HepG2 (cell line): ENCODE data around the gene TMEM95. TPM values are rescaled to one million over a fixed set of nuclear protein-coding genes. Genes with fewer than 3 reads are reported as not detected.

Experiments used
- ARNTL ChIP-seq: sonication (generic); formaldehyde crosslinking; IDR thresholded peaks from 2 replicates; pipeline ENCODE4 v1.4.0; 2020; ENCODE audit warnings: mild to moderate bottlenecking, missing genetic modification reagents
- KIAA2018 ChIP-seq: sonication (generic); formaldehyde crosslinking; IDR thresholded peaks from 2 replicates; pipeline ENCODE4 v1.5.0; 2020; ENCODE audit warnings: mild to moderate bottlenecking, missing genetic modification reagents, borderline replicate concordance
- PHF20 ChIP-seq: sonication (generic); formaldehyde crosslinking; IDR thresholded peaks from 2 replicates; pipeline ENCODE4 v1.5.0; 2020; ENCODE audit warnings: mild to moderate bottlenecking, missing genetic modification reagents
- REPIN1 ChIP-seq: sonication (generic); formaldehyde crosslinking; IDR thresholded peaks from 2 replicates; pipeline ENCODE4 v1.8.0; 2022; ENCODE audit warnings: missing genetic modification reagents, low read depth, mild to moderate bottlenecking, borderline replicate concordance
- TARDBP ChIP-seq: sonication (generic); formaldehyde crosslinking; IDR thresholded peaks from 2 replicates; pipeline ENCODE4 v1.8.0; 2022; ENCODE audit warnings: mild to moderate bottlenecking, missing genetic modification reagents
- TCF7 ChIP-seq: sonication (generic); IDR thresholded peaks from 2 replicates; pipeline ENCODE4 v1.6.1; 2016; ENCODE audit warnings: antibody characterized with exemption, low read depth
- YEATS4 ChIP-seq: sonication (generic); formaldehyde crosslinking; IDR thresholded peaks from 2 replicates; pipeline ENCODE4 v1.4.0; 2020; ENCODE audit warnings: missing genetic modification reagents, borderline replicate concordance
- ZBTB10 ChIP-seq: sonication (generic); formaldehyde crosslinking; IDR thresholded peaks from 2 replicates; pipeline ENCODE4 v1.4.0; 2020; ENCODE audit warnings: missing genetic modification reagents, borderline replicate concordance
- ZBTB42 ChIP-seq: sonication (generic); formaldehyde crosslinking; IDR thresholded peaks from 2 replicates; pipeline ENCODE4 v1.5.0; 2020; ENCODE audit warnings: mild to moderate bottlenecking, missing genetic modification reagents
- ZNF160 ChIP-seq: sonication (generic); formaldehyde crosslinking; IDR thresholded peaks from 2 replicates; pipeline ENCODE4 v1.8.0; 2022; ENCODE audit warnings: mild to moderate bottlenecking, inconsistent platforms, missing genetic modification reagents
- ZNF282 ChIP-seq: fragments of 450-650 bp; IDR thresholded peaks from 2 replicates; pipeline ENCODE4 v1.6.1; 2018; ENCODE audit not compliant: partially characterized antibody
- ZNF343 ChIP-seq: sonication (generic); formaldehyde crosslinking; IDR thresholded peaks from 2 replicates; pipeline ENCODE4 v1.4.0; 2020; ENCODE audit warnings: mild to moderate bottlenecking, missing genetic modification reagents
- ZNF512 ChIP-seq: sonication (generic); formaldehyde crosslinking; IDR thresholded peaks from 2 replicates; pipeline ENCODE4 v1.4.0; 2020; ENCODE audit warnings: mild to moderate bottlenecking, missing genetic modification reagents
- ZNF737 ChIP-seq: sonication (generic); formaldehyde crosslinking; IDR thresholded peaks from 2 replicates; pipeline ENCODE4 v1.5.0; 2020; ENCODE audit warnings: missing genetic modification reagents, mild to moderate bottlenecking, borderline replicate concordance
- ZNF772 ChIP-seq: sonication (generic); formaldehyde crosslinking; IDR thresholded peaks from 2 replicates; pipeline ENCODE4 v1.5.0; 2020; ENCODE audit warnings: mild to moderate bottlenecking, missing genetic modification reagents
- ZNF841 ChIP-seq: sonication (generic); formaldehyde crosslinking; IDR thresholded peaks from 2 replicates; pipeline ENCODE4 v1.8.1; 2023; ENCODE audit warnings: missing genetic modification reagents, borderline replicate concordance
- polyA plus RNA-seq, 8 experiments: library from polyadenylated mRNA; depleted of rRNA in 3 of 8; stranded (reverse) in 7 of 8; unstranded in 1 of 8; fragments of >200 nt; fragmentation: Illumina TruSeq in 4 of 8; extraction: Trizol in 4 of 8; gene quantifications; 2 replicates each; pipeline versions ENCODE4 v1.2.1 to v1.2.3, GENCODE V29; 2011 to 2016; ENCODE audit warnings: low read depth in 4 of 8, missing spikeins in 1 of 8, mixed read lengths in 1 of 8; ENCODE audit not compliant: insufficient read depth in 1 of 8
- total RNA-seq, 5 experiments: library from RNA; depleted of rRNA; stranded (reverse); fragments of >200 nt; fragmentation: Illumina TruSeq; extraction: Trizol; gene quantifications; 2 replicates each; pipeline ENCODE4 v1.2.3, GENCODE V29; 2016; ENCODE audit warnings: low read depth in 1 of 5

TMEM95 gene
- total and polyA plus RNA-seq, 2 of the 13 experiments (the other 11 are each of a cell fraction or from before 2014, with no cell fraction given) = not detected

- no peak for TF ChIP-seq ZNF841 (CRISPR knock-in tag)
- no peak for TF ChIP-seq ZBTB42 (CRISPR knock-in tag)
- peak; percentile 61; the same call in 1 of the 2 replicates for TF ChIP-seq ZNF772 (CRISPR knock-in tag)
- TF ChIP-seq ZNF160 (CRISPR knock-in tag) = no peak
- TF ChIP-seq ARNTL (CRISPR knock-in tag) = peak; percentile 17; the same call in 1 of the 2 replicates
- no peak for TF ChIP-seq ZNF512
- peak; percentile 54; the same call in 1 of the 2 replicates for TF ChIP-seq PHF20
- TF ChIP-seq ZNF282 = no peak
- TF ChIP-seq ZNF343 = no peak; the same call in 1 of the 2 replicates
- no peak for TF ChIP-seq KIAA2018 (CRISPR knock-in tag)
- peak; percentile 20; the same call in 1 of the 2 replicates for TF ChIP-seq YEATS4 (CRISPR knock-in tag)
- no peak for TF ChIP-seq REPIN1
- no peak for TF ChIP-seq ZNF737 (CRISPR knock-in tag)
- no peak for TF ChIP-seq TCF7
- TF ChIP-seq ZBTB10 (CRISPR knock-in tag) = no peak
- TF ChIP-seq TARDBP = no peak
Observed at GRCh38 chr17:7306911-7307685, 47.9 kb upstream of the TMEM95 start, which contains the start of gene EIF5A (continued).
